Liver (tissue), 9 donors: ENCODE data around the gene DISC1. TPM values are rescaled to one million over a fixed set of nuclear protein-coding genes. Genes with fewer than 3 reads are reported as not detected.

Experiments
- DNase-seq: peaks from one replicate; pipeline ENCODE4 v3.0.0-alpha.2; 2017; ENCODE audit warnings: low spot score
- H3K27ac ChIP-seq, 2 donors: one replicate each; pipeline ENCODE4 v1.7.0; 2013; ENCODE audit warnings: inconsistent platforms in 2 of 2, low read length in 2 of 2, control low read depth in 1 of 2, low read depth in 1 of 2, mild to moderate bottlenecking in 1 of 2
- H3K27me3 ChIP-seq, 4 donors: one replicate each; pipeline versions ENCODE4 v1.6.1 to v1.7.0; 2013; ENCODE audit warnings: low read length in 3 of 4, inconsistent platforms in 1 of 4, mild to moderate bottlenecking in 1 of 4, moderate library complexity in 1 of 4; ENCODE audit not compliant: control insufficient read depth in 4 of 4, insufficient read depth in 4 of 4
- H3K36me3 ChIP-seq, 4 donors: one replicate each; pipeline versions ENCODE4 v1.6.1 to v1.7.0; 2013; ENCODE audit warnings: low read length in 3 of 4, mild to moderate bottlenecking in 3 of 4, low read depth in 1 of 4, moderate library complexity in 1 of 4; ENCODE audit not compliant: control insufficient read depth in 4 of 4, insufficient read depth in 3 of 4
- H3K4me1 ChIP-seq, 4 donors: one replicate each; pipeline versions ENCODE4 v1.6.1 to v1.7.0; 2013; ENCODE audit warnings: low read length in 3 of 4, mild to moderate bottlenecking in 3 of 4, moderate library complexity in 1 of 4; ENCODE audit not compliant: control insufficient read depth in 4 of 4, insufficient read depth in 4 of 4
- H3K4me3 ChIP-seq, 3 donors: one replicate each; pipeline versions ENCODE4 v1.6.1 to v1.7.0; 2013; ENCODE audit warnings: low read length in 3 of 3, control low read depth in 1 of 3, low read depth in 1 of 3, mild to moderate bottlenecking in 1 of 3
- H3K9ac ChIP-seq, 2 donors: one replicate each; pipeline ENCODE4 v1.7.0; 2013; ENCODE audit warnings: low read length in 2 of 2, mild to moderate bottlenecking in 2 of 2, moderate library complexity in 2 of 2, control low read depth in 1 of 2, low read depth in 1 of 2
- H3K9me3 ChIP-seq, 4 donors: one replicate each; pipeline versions ENCODE4 v1.6.1 to v1.7.0; 2013; ENCODE audit warnings: low read length in 3 of 4; ENCODE audit not compliant: control insufficient read depth in 4 of 4
- EGR1 ChIP-seq, 2 donors: IDR thresholded peaks; 2 replicates each; pipeline ENCODE4 v1.6.1; 2016 to 2018; ENCODE audit warnings: antibody characterized with exemption in 2 of 2, low read depth in 2 of 2
- FOXA1 ChIP-seq: IDR thresholded peaks from 2 replicates; pipeline ENCODE4 v1.6.1; 2016; ENCODE audit warnings: antibody characterized with exemption
- FOXA2 ChIP-seq: IDR thresholded peaks from 2 replicates; pipeline ENCODE4 v1.6.1; 2016; ENCODE audit warnings: antibody characterized with exemption
- GABPA ChIP-seq, 2 donors: IDR thresholded peaks in 1 of 2; conservative IDR thresholded peaks in 1 of 2; 2 replicates each; pipeline ENCODE4 v1.6.1; 2016; ENCODE audit warnings: antibody characterized with exemption in 2 of 2, mild to moderate bottlenecking in 1 of 2, moderate library complexity in 1 of 2
- HNF4A ChIP-seq, 2 donors: conservative IDR thresholded peaks; 2 replicates each; pipeline ENCODE4 v1.6.1; 2016; ENCODE audit warnings: antibody characterized with exemption in 2 of 2, mild to moderate bottlenecking in 2 of 2
- HNF4G ChIP-seq: IDR thresholded peaks from 2 replicates; pipeline ENCODE4 v1.6.1; 2016; ENCODE audit warnings: antibody characterized with exemption
- JUND ChIP-seq, 2 donors: IDR thresholded peaks; 2 replicates each; pipeline ENCODE4 v1.6.1; 2016; ENCODE audit warnings: antibody characterized with exemption in 2 of 2
- NR2F2 ChIP-seq: IDR thresholded peaks from 2 replicates; pipeline ENCODE4 v1.6.1; 2016; ENCODE audit warnings: antibody characterized with exemption
- RAD21 ChIP-seq, 2 donors: IDR thresholded peaks; 2 replicates each; pipeline ENCODE4 v1.6.1; 2016; ENCODE audit warnings: antibody characterized with exemption in 2 of 2, mild to moderate bottlenecking in 2 of 2
- RXRA ChIP-seq, 2 donors: IDR thresholded peaks; 2 replicates each; pipeline ENCODE4 v1.6.1; 2017 to 2018; ENCODE audit warnings: antibody characterized with exemption in 2 of 2, mild to moderate bottlenecking in 1 of 2
- SP1 ChIP-seq: IDR thresholded peaks from 2 replicates; pipeline ENCODE4 v1.6.1; 2018; ENCODE audit warnings: antibody characterized with exemption, mild to moderate bottlenecking
- TAF1 ChIP-seq: conservative IDR thresholded peaks from 2 replicates; pipeline ENCODE4 v1.6.1; 2016; ENCODE audit warnings: antibody characterized with exemption, mild to moderate bottlenecking
- YY1 ChIP-seq: IDR thresholded peaks from 2 replicates; pipeline ENCODE4 v1.6.1; 2016; ENCODE audit warnings: antibody characterized with exemption, mild to moderate bottlenecking
- WGBS: extraction: QIAGEN DNeasy Blood & Tissue Kit; methylation state at CpG from one replicate; pipeline ENCODE4 v1.1.7; 2013; 5-methylcytosine and 5-hydroxymethylcytosine counted together
- polyA plus RNA-seq, 2 donors: library from polyadenylated mRNA; stranded (reverse) in 1 of 2; unstranded in 1 of 2; fragments of 200-250 nt in 1 of 2; fragments of >200 nt in 1 of 2; fragmentation: Nextera tagmentation in 1 of 2; extraction: Ambion mirVana in 1 of 2; gene quantifications; one replicate each; pipeline versions ENCODE4 v1.2.1 to v1.2.3, GENCODE V29; 2013 to 2015
- total RNA-seq, 2 donors: library from RNA; depleted of rRNA; stranded (reverse); fragments of >200 nt; gene quantifications; one replicate each; pipeline ENCODE4 v1.2.3, GENCODE V29; 2014
- TF ChIP-seq, protein P1 (sequence below): IDR thresholded peaks from 2 replicates; pipeline ENCODE4 v1.6.1; 2016; ENCODE audit warnings: antibody characterized with exemption
- TF ChIP-seq, protein P2 (sequence below): IDR thresholded peaks from 2 replicates; pipeline ENCODE4 v1.6.1; 2016; ENCODE audit warnings: antibody characterized with exemption
- TF ChIP-seq, protein P3 (sequence below): IDR thresholded peaks from 2 replicates; pipeline ENCODE4 v1.6.1; 2016; ENCODE audit warnings: antibody characterized with exemption, mild to moderate bottlenecking
- TF ChIP-seq, protein P4 (sequence below): IDR thresholded peaks from 2 replicates; pipeline ENCODE4 v1.6.1; 2016; ENCODE audit warnings: antibody characterized with exemption
- TF ChIP-seq, protein P5 (sequence below): fragments of 150-350 bp; IDR thresholded peaks from 2 replicates; pipeline ENCODE4 v1.5.1; 2017; ENCODE audit warnings: improper control_type of control experiment, low read depth, low read length; ENCODE audit not compliant: missing input control
- donor health status: healthy.
- donor health status: healthy.
- donor health status: healthy.
- donor health status: healthy.
- donor health status: healthy.

DISC1 gene
- total and polyA plus RNA-seq, 4 donors, result 0.45 to 6.3 (median 2.3) TPM

DNA sequence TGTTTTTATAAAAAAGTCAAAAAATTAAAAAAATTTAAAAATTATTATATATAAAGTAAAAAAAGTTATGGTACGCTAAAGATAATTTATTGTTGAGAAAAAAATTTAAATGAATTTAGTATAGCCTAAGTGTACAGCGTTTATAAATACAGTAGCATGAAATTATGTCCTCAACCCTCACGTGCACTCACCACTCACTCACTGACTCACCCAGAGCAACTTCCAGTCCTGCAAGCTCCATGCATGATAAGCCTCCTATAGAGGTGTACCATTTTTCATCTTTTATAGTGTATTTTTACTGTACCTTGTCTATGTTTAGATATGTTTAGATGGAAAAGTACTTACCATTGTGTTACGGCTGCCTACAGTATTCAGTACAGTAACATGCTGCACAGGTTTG is 5.1 kb downstream of the DISC1 start:
- TF ChIP-seq FOXA1 (no peak), JUND (IDR thresholded peaks at IDR 0.05) (no peak), EGR1 (IDR thresholded peaks at IDR 0.05; ENCODE audit: low read depth in 2 of 2) (no peak), YY1 (no peak), NR2F2 (no peak), RAD21 (IDR thresholded peaks at IDR 0.05) (no peak), GABPA (IDR thresholded peaks at IDR 0.05 in 1 of 2, conservative IDR thresholded peaks at IDR 0.05 in 1 of 2) (no peak), SP1 (no peak), TAF1 (no peak), HNF4G (no peak), FOXA2 (no peak), RXRA (IDR thresholded peaks at IDR 0.05) (no peak), HNF4A (conservative IDR thresholded peaks at IDR 0.05) (no peak)
- TF ChIP-seq, protein P1, sequence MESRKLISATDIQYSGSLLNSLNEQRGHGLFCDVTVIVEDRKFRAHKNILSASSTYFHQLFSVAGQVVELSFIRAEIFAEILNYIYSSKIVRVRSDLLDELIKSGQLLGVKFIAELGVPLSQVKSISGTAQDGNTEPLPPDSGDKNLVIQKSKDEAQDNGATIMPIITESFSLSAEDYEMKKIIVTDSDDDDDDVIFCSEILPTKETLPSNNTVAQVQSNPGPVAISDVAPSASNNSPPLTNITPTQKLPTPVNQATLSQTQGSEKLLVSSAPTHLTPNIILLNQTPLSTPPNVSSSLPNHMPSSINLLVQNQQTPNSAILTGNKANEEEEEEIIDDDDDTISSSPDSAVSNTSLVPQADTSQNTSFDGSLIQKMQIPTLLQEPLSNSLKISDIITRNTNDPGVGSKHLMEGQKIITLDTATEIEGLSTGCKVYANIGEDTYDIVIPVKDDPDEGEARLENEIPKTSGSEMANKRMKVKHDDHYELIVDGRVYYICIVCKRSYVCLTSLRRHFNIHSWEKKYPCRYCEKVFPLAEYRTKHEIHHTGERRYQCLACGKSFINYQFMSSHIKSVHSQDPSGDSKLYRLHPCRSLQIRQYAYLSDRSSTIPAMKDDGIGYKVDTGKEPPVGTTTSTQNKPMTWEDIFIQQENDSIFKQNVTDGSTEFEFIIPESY, result no peak
- TF ChIP-seq, protein P2, sequence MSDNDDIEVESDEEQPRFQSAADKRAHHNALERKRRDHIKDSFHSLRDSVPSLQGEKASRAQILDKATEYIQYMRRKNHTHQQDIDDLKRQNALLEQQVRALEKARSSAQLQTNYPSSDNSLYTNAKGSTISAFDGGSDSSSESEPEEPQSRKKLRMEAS, result no peak
- TF ChIP-seq, protein P3, sequence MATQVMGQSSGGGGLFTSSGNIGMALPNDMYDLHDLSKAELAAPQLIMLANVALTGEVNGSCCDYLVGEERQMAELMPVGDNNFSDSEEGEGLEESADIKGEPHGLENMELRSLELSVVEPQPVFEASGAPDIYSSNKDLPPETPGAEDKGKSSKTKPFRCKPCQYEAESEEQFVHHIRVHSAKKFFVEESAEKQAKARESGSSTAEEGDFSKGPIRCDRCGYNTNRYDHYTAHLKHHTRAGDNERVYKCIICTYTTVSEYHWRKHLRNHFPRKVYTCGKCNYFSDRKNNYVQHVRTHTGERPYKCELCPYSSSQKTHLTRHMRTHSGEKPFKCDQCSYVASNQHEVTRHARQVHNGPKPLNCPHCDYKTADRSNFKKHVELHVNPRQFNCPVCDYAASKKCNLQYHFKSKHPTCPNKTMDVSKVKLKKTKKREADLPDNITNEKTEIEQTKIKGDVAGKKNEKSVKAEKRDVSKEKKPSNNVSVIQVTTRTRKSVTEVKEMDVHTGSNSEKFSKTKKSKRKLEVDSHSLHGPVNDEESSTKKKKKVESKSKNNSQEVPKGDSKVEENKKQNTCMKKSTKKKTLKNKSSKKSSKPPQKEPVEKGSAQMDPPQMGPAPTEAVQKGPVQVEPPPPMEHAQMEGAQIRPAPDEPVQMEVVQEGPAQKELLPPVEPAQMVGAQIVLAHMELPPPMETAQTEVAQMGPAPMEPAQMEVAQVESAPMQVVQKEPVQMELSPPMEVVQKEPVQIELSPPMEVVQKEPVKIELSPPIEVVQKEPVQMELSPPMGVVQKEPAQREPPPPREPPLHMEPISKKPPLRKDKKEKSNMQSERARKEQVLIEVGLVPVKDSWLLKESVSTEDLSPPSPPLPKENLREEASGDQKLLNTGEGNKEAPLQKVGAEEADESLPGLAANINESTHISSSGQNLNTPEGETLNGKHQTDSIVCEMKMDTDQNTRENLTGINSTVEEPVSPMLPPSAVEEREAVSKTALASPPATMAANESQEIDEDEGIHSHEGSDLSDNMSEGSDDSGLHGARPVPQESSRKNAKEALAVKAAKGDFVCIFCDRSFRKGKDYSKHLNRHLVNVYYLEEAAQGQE, result no peak
- TF ChIP-seq, protein P4, sequence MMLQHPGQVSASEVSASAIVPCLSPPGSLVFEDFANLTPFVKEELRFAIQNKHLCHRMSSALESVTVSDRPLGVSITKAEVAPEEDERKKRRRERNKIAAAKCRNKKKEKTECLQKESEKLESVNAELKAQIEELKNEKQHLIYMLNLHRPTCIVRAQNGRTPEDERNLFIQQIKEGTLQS, result no peak
- TF ChIP-seq, protein P5, sequence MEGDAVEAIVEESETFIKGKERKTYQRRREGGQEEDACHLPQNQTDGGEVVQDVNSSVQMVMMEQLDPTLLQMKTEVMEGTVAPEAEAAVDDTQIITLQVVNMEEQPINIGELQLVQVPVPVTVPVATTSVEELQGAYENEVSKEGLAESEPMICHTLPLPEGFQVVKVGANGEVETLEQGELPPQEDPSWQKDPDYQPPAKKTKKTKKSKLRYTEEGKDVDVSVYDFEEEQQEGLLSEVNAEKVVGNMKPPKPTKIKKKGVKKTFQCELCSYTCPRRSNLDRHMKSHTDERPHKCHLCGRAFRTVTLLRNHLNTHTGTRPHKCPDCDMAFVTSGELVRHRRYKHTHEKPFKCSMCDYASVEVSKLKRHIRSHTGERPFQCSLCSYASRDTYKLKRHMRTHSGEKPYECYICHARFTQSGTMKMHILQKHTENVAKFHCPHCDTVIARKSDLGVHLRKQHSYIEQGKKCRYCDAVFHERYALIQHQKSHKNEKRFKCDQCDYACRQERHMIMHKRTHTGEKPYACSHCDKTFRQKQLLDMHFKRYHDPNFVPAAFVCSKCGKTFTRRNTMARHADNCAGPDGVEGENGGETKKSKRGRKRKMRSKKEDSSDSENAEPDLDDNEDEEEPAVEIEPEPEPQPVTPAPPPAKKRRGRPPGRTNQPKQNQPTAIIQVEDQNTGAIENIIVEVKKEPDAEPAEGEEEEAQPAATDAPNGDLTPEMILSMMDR, result no peak
- 97% methylated on average over 4 of the region's 4 CpGs for WGBS
- no peak for DNase-seq

More for the DNA sequence above, 5.1 kb downstream of the DISC1 start:
- Histone ChIP-seq H3K4me3 (no peak overlapping the region), H3K4me1 (peaks cover 0 to 10% (median 5%) of the 10 kb centered on the region in 4 donors), H3K9ac (no peak overlapping the region), H3K36me3 (no peaks in the 10 kb centered on the region), H3K27me3 (no peaks in the 10 kb centered on the region), H3K9me3 (no peaks in the 10 kb centered on the region), H3K27ac (no peak overlapping the region)
